ENCODE measurements around the gene TRIM56. TPM values are rescaled to one million over a fixed set of nuclear protein-coding genes. Genes with fewer than 3 reads are reported as not detected.

The TRIM56 gene
- total and polyA plus RNA-seq, 2 of the 4 experiments (the other 2 are of a cell fraction), result 3.9 to 5.9 TPM

DNA sequence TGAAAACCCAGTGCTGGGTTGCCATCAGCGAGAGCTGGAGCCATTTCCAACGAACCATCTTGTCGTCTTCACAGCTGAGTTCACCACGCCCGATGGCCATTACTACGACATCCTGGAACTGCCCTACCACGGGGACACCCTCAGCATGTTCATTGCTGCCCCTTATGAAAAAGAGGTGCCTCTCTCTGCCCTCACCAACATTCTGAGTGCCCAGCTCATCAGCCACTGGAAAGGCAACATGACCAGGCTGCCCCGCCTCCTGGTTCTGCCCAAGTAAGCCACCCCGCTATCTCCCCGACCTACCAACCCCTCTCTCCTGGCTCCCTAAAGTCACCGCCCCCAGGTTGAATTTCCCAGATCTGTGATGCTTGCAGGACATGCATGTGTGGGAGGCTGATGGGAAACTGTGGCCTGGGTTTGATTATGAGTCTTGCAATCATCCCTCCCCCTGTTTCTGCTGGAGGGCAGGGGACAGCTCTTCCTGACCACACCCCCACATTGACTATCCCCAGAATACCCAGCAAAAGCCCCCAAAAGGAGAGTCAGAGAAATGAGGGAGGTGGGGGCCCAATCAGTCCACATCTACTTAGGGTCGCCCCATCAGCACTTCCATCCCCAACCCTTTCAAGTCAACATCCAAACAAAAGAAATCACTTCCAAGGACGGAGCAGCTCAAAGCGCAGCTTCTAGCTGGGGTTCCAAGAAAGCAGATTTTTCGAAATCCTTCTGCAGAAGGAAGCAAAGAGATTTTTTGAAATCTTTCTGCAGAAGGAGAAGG, 48.5 kb downstream of the TRIM56 start:
- no peak overlapping the region for H3K18ac ChIP-seq (ENCODE audit: low read depth, low read length)
- 72% methylated on average over 3 of the region's 15 CpGs; no CpG with 5 or more reads in 1 of the 2 experiments for WGBS, 2 experiments (ENCODE audit: extremely low coverage in 2 of 2, insufficient read length in 1 of 2)
- peak overlapping the region; percentile 77; the same call in 1 of the 2 replicates for H3K14ac ChIP-seq (replicated peaks; ENCODE audit: low read depth, low read length)
- H4K8ac ChIP-seq (ENCODE audit: low read depth in 2 of 2, low read length in 2 of 2), result peak overlapping the region in 1 of 2 experiments; percentile 50; a peak in 1 of 4 replicates
- CTCF ChIA-PET, result interaction anchor here (1.0 to 1.6 kb wide), 3 partner anchors 10 to 43 kb away, joined by 3 to 8 read pairs (median 6); no protein-coding TSS in a partner anchor
- no peak overlapping the region for H3K4me3 ChIP-seq (ENCODE audit: insufficient read depth, low read depth, low read length)
- peak overlapping the region; percentile 7; the same call in 1 of the 2 replicates for H3K56ac ChIP-seq (ENCODE audit: extremely low read depth, insufficient read depth, low read length)
- H4K5ac ChIP-seq (ENCODE audit: low read depth, low read length), result peak overlapping the region; percentile 4; the same call in 1 of the 2 replicates
- peak overlapping the region; percentile 49 for H2BK120ac ChIP-seq (ENCODE audit: low read depth, low read length)
- POLR2A ChIA-PET (ENCODE audit: unreplicated experiment), result interaction anchor here (0.6 kb wide), 1 partner anchor 10 kb away, joined by 4 read pairs; no protein-coding TSS in a partner anchor
- H3K23ac ChIP-seq (ENCODE audit: low read depth, low read length), result peak overlapping the region; percentile 85; the same call in 1 of the 2 replicates
- in situ Hi-C loops (cut with MboI; ENCODE audit: low sequenced_read_pairs) (no loop called here), dilution Hi-C loops (cut with HindIII; ENCODE audit: low sequenced_read_pairs, unreplicated experiment) (no loop called here), intact Hi-C loops (cut with micrococcal nuclease) (no loop called here)
- peak overlapping the region; percentile 6; the same call in 1 of the 2 replicates for H3K9ac ChIP-seq (ENCODE audit: low read depth, low read length)
- peaks cover 4% of the 10 kb centered on the region for H3K9me1 ChIP-seq (ENCODE audit: insufficient read depth, low read length)
- peak overlapping the region; percentile 66 for H2BK5ac ChIP-seq (ENCODE audit: low read depth, low read length, poor library complexity, severe bottlenecking)
- H2AK5ac ChIP-seq (ENCODE audit: low read depth, low read length), result peak overlapping the region; percentile 77; the same call in 1 of the 2 replicates
- no TSS peak for BruUV-seq (replicated peaks)
- no peaks in the 10 kb centered on the region for H3K27me3 ChIP-seq (ENCODE audit: control insufficient read depth, insufficient read depth, low read length)
- H3K4me2 ChIP-seq (ENCODE audit: low read depth, low read length), result no peak overlapping the region
- H3K4ac ChIP-seq (ENCODE audit: low read depth, low read length), result peak overlapping the region; percentile 52; the same call in 1 of the 2 replicates
- H3K9me3 ChIP-seq (ENCODE audit: control insufficient read depth, insufficient read depth, low read length), result no peaks in the 10 kb centered on the region
- no peak overlapping the region for H2BK20ac ChIP-seq (ENCODE audit: low read depth, low read length)
- H3K4me1 ChIP-seq (ENCODE audit: control insufficient read depth, insufficient read depth, low read length), result peaks cover 18% of the 10 kb centered on the region; the same call in 1 of the 2 replicates
- peak overlapping the region; percentile 8 for H2AFZ ChIP-seq (replicated peaks; ENCODE audit: low read length, poor library complexity)
- peaks cover 15 to 56% of the 10 kb centered on the region in 2 experiments; a peak in 3 of 4 replicates for H3K79me1 ChIP-seq (ENCODE audit: low read depth in 1 of 2, low read length in 2 of 2)
- TF ChIP-seq, protein P1, sequence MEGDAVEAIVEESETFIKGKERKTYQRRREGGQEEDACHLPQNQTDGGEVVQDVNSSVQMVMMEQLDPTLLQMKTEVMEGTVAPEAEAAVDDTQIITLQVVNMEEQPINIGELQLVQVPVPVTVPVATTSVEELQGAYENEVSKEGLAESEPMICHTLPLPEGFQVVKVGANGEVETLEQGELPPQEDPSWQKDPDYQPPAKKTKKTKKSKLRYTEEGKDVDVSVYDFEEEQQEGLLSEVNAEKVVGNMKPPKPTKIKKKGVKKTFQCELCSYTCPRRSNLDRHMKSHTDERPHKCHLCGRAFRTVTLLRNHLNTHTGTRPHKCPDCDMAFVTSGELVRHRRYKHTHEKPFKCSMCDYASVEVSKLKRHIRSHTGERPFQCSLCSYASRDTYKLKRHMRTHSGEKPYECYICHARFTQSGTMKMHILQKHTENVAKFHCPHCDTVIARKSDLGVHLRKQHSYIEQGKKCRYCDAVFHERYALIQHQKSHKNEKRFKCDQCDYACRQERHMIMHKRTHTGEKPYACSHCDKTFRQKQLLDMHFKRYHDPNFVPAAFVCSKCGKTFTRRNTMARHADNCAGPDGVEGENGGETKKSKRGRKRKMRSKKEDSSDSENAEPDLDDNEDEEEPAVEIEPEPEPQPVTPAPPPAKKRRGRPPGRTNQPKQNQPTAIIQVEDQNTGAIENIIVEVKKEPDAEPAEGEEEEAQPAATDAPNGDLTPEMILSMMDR (conservative IDR thresholded peaks at IDR 0.05; ENCODE audit: low read depth, low read length), result no peak
- TF ChIP-seq POLR2A (IDR thresholded peaks at IDR 0.05; ENCODE audit: low read depth, low read length) (peak; percentile 71), MAFK (IDR thresholded peaks at IDR 0.05; ENCODE audit: low read depth, low read length) (no peak), FOS (IDR thresholded peaks at IDR 0.05; ENCODE audit: low read depth, low read length) (no peak)
- H4K20me1 ChIP-seq (ENCODE audit: insufficient read depth, low read length), result peaks cover 66% of the 10 kb centered on the region
- peak overlapping the region; percentile 26; the same call in 1 of the 2 replicates for H3K27ac ChIP-seq (ENCODE audit: insufficient read depth, low read length)
- no peak for ATAC-seq (ENCODE audit: low read depth)
- H4K91ac ChIP-seq (ENCODE audit: insufficient read depth, low read depth, low read length), result peak overlapping the region; percentile 44
- DNase-seq, result peak; percentile 70
- H2BK15ac ChIP-seq (ENCODE audit: low read depth, low read length), result no peak overlapping the region; the same call in 2 of the 3 replicates
- H3K36me3 ChIP-seq (ENCODE audit: control insufficient read depth, insufficient read depth, low read length), result peaks cover 49% of the 10 kb centered on the region
- peak overlapping the region; percentile 85 for H2AK9ac ChIP-seq (replicated peaks; ENCODE audit: low read depth, low read length, poor library complexity)

Data from IMR-90 (cell line).